ENCODE results near the gene POLR1B. TPM values are rescaled to one million over a fixed set of nuclear protein-coding genes. Genes with fewer than 3 reads are reported as not detected.

The POLR1B gene
- total and polyA plus RNA-seq, 2 experiments from 2014 or later, result 8.4 to 12.6 TPM

GRCh38 chr2:112539306-112539705 lies 3.0 kb upstream of the POLR1B start:
- Histone ChIP-seq H3K27me3 (no peaks in the 10 kb centered on the region), H3K4me3 (no peak overlapping the region), H3K27ac (no peak overlapping the region), H3K4me1 (ENCODE audit: low read depth) (no peaks in the 10 kb centered on the region), H3K9me3 (ENCODE audit: low read depth) (no peaks in the 10 kb centered on the region), H3K36me3 (no peaks in the 10 kb centered on the region)
- DNase-seq (ENCODE audit: low read depth in 1 of 2, low spot score in 1 of 2), result no peak
- TF ChIP-seq, protein P1, sequence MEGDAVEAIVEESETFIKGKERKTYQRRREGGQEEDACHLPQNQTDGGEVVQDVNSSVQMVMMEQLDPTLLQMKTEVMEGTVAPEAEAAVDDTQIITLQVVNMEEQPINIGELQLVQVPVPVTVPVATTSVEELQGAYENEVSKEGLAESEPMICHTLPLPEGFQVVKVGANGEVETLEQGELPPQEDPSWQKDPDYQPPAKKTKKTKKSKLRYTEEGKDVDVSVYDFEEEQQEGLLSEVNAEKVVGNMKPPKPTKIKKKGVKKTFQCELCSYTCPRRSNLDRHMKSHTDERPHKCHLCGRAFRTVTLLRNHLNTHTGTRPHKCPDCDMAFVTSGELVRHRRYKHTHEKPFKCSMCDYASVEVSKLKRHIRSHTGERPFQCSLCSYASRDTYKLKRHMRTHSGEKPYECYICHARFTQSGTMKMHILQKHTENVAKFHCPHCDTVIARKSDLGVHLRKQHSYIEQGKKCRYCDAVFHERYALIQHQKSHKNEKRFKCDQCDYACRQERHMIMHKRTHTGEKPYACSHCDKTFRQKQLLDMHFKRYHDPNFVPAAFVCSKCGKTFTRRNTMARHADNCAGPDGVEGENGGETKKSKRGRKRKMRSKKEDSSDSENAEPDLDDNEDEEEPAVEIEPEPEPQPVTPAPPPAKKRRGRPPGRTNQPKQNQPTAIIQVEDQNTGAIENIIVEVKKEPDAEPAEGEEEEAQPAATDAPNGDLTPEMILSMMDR (IDR thresholded peaks at IDR 0.05; ENCODE audit: low read depth, low read length), result no peak

GRCh38 chr2:112540906-112541305 lies 1.4 kb upstream of the POLR1B start:
- DNase-seq (ENCODE audit: low read depth in 1 of 2, low spot score in 1 of 2), result no peak
- H3K4me3 ChIP-seq, result no peak overlapping the region
- TF ChIP-seq, protein P1 (IDR thresholded peaks at IDR 0.05; ENCODE audit: low read depth, low read length), result no peak
- H3K27ac ChIP-seq, result no peak overlapping the region
- no peaks in the 10 kb centered on the region for H3K36me3 ChIP-seq
- no peaks in the 10 kb centered on the region for H3K9me3 ChIP-seq (ENCODE audit: low read depth)
- H3K27me3 ChIP-seq, result no peaks in the 10 kb centered on the region
- no peaks in the 10 kb centered on the region for H3K4me1 ChIP-seq (ENCODE audit: low read depth)

DNA sequence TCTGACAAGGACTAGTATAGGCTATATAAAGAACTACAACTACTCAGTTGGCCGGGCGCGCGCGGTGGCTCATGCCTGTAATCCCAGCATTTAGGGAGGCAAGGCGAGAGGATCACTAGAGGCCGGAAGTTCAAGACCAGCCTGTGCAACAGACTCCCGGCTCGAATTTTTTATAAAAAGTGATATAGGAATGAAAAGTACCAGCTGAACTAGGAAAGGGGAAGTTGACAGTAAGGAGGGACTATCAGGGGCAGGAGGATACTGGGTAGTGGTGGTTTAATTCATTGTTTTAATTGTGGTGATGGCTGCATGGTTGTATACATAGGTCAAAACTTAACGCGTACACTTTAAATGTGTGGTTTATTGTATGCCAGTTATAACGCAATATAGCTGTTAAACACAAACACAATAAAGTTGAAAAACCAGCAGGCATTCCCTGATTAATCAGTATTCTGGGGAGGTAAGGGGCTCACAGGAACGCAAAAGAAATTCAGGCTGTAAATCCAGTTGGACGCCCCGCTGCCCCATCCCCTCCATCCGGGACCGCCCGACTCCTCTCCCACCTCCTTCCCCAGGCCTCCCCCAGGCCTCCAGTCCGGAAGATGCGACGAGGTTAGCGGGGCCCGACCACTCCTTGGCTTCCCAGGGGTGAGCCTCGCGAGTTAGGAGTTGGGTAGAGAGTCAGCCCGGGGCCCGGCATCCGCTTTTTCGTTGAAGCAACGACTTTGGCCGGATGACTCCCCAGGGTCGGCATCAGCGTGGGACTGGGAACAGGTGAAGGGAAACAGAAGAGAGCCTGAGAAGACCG lies 746 bp upstream of the POLR1B start:
- TF ChIP-seq, protein P1 (IDR thresholded peaks at IDR 0.05; ENCODE audit: low read depth, low read length), result no peak
- no peaks in the 10 kb centered on the region for H3K9me3 ChIP-seq (ENCODE audit: low read depth)
- H3K36me3 ChIP-seq, result no peaks in the 10 kb centered on the region

DNA sequence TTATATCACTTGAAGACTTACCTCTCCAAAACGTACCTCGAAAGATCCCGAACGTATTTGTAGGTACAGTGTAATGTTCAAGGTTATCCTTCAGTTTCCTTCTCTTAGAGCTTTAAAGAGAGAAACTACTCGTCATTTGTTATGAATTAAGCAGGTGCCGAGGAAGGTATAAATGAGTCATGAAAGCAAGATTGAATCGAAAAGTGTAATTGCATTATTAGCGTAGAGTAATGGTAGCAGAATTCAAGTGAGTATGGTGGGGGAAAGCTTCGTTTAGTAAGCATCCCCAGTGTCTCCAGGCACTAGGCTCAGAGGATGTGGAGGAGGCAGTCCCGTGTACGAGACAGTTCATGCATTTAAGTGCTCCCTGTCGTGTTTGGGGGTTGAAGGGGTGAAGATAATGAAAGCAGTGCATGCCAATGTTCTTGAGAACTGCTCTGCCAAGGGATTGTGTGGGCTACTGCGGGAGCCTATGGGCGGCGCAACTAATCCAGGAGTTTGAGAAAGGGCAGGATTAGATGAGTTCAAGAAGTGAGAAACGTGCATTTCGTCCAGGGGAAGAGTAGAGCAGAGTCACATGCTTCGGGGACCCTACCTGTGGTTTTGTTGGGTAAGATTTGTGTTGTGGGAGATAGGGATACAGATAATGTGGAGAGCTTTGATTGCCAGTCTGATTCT lies 858 bp downstream of the POLR1B start:
- H3K27ac ChIP-seq, result no peak overlapping the region
- TF ChIP-seq, protein P1 (IDR thresholded peaks at IDR 0.05; ENCODE audit: low read depth, low read length), result no peak
- no peaks in the 10 kb centered on the region for H3K9me3 ChIP-seq (ENCODE audit: low read depth)
- H3K4me3 ChIP-seq, result peak overlapping the region; percentile 70
- H3K4me1 ChIP-seq (ENCODE audit: low read depth), result no peaks in the 10 kb centered on the region
- no peaks in the 10 kb centered on the region for H3K27me3 ChIP-seq
- H3K36me3 ChIP-seq, result peaks cover 10% of the 10 kb centered on the region
- peak; percentile 6 to 8 for DNase-seq (ENCODE audit: low read depth in 1 of 2, low spot score in 1 of 2)

More for the DNA sequence above, 746 bp upstream of the POLR1B start:
- DNase-seq (ENCODE audit: low read depth in 1 of 2, low spot score in 1 of 2), result peak; percentile 67 to 72
- H3K4me3 ChIP-seq, result peak overlapping the region; percentile 70
- no peaks in the 10 kb centered on the region for H3K4me1 ChIP-seq (ENCODE audit: low read depth)
- no peaks in the 10 kb centered on the region for H3K27me3 ChIP-seq
- H3K27ac ChIP-seq, result peak overlapping the region; percentile 92

DNA sequence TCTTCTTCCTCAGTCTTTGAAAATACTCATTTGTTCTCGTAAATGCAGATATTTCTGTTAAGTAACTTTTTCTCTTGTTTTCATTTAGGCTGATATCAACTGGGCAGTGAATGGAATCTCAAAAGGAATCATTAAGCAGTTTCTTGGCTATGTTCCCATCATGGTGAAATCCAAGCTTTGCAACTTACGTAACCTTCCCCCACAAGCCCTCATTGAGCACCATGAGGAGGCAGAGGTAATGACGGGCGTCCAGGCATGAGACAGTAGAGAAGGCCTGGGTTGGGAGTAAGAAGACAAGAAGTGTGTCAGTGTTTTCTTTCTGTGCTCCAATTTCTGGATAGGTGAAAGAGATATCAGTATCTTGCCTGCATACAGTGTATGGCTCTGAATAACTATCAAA lies 5.1 kb downstream of the POLR1B start:
- Histone ChIP-seq H3K4me3 (no peak overlapping the region), H3K27me3 (no peaks in the 10 kb centered on the region), H3K4me1 (ENCODE audit: low read depth) (no peaks in the 10 kb centered on the region), H3K27ac (no peak overlapping the region), H3K9me3 (ENCODE audit: low read depth) (no peaks in the 10 kb centered on the region), H3K36me3 (peaks cover 41% of the 10 kb centered on the region)
- peak in 1 of 2 donors; percentile 90 for DNase-seq (ENCODE audit: low read depth in 1 of 2, low spot score in 1 of 2)
- TF ChIP-seq, protein P1 (IDR thresholded peaks at IDR 0.05; ENCODE audit: low read depth, low read length), result no peak

Data from cardiac muscle cell (in vitro differentiated cells and primary cell).